HG03565 (cell line): Measurements from ENCODE around the gene CD300E.
"Not testable (repeated sequence)": the region's sequence is repeated elsewhere in the genome, so short reads cannot be mapped to it uniquely, and the experiment has no call there.

ENCODE experiments used
- ATAC-seq: cut with Tn5 transposase; IDR thresholded peaks from one replicate; pipeline ENCODE4 v1.9.1; 2021; ENCODE audit warnings: mild to moderate bottlenecking, moderate library complexity; ENCODE audit not compliant: unreplicated experiment

The CD300E gene

DNA sequence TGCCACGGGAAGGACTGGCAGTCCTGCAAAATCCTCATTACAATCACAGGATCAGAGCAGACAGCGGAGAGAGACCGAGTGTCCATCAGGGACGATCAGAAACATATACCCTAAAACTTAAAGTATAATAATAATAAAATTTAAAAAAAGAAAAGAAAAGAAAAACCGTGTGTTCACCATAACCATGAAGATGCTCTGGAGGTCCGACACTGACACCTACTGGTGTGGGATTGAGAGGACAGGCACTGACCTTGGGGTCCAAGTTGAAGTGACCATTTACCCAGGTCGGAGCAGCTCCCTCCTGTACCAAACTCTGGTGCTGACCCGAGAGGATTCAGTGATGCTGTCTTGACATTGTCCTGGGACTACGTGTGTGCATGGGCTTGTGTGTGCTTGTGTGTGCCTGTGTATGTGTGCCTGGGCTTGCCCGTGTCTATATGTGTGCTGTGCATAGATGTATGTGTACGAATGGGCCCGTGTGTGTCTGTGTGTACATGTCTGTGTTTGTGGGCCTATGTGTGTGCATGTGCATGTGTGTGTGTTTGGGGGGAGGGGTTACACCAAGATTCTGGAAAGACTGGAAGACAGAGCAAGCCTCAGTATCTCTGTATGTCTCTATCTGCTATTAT lies 21.5 kb downstream of the CD300E start:
- no peak for ATAC-seq

DNA sequence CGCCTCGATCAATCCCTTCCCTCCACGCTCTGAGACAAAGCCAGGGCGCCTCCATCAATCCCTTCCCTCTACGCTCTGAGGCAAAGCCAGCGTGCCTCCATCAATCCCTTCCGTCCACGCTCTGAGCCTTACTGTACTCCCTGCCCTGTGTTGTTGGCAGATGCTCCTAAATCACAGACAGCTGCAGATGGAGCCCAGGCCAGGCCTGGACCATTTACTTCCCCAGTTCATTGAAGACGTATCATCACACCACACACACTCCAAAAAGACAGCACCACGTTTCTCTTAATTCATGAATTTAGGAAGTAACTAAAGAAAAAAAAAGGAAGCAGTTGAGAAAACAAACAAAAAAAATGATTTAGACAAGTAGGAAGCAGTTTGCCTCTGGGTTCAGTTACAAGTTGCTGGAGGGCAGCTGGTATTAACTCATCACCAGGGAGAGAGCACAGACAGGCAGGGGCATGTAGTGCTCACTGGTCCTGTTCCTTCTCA lies 24.0 kb downstream of the CD300E start:
- no peak for ATAC-seq

DNA sequence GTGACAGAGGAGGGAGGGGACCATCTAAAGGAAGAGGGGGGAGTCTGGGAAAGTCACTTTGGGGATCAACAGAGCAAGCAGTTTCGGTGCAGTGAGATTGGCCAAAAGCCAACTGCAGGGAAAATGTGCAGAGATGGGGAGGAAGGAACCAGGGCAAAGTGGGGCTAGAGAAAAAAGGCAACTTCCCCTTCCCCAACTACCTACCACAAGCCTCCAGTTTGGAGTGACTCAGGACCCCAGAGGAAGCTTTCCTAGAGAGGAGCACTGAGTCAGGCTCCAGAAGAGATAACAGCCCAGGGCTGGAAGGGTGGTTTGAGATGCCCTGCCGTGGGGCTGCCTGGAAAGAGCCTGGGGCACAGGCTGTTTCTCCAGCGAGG lies 24.5 kb downstream of the CD300E start:
- no peak for ATAC-seq

DNA sequence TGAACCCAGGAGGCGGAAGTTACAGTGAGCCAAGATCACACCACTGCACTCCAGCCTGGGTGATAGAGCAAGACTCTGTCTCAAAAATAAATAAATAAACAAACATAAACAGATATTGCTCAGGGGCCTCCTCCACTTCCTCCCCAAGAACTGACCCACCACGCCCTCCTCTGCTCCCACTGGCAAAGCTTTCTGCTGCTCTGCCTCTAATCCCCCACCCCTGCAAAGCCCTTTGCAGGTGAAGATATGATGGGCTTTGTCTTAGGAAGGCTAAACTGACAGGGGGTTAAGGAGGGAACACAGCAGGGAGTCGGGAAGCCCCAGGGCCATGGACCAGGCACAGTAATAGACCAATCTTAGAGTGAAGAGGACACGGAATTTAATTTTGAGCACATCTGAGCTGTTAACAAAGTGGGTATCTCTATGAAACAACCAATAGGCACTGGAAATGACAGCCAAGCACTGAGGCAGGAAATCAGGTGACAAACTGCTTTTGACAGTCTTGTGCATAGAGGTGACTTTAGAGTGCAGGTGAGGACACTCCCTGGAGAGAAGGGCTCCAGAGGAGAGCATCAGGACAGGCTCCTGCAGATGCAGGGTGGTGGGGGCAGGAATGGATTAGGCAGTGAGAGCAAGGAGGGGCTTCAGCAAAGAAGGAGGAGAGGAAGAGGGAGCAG lies 25.1 kb downstream of the CD300E start:
- no peak for ATAC-seq

DNA sequence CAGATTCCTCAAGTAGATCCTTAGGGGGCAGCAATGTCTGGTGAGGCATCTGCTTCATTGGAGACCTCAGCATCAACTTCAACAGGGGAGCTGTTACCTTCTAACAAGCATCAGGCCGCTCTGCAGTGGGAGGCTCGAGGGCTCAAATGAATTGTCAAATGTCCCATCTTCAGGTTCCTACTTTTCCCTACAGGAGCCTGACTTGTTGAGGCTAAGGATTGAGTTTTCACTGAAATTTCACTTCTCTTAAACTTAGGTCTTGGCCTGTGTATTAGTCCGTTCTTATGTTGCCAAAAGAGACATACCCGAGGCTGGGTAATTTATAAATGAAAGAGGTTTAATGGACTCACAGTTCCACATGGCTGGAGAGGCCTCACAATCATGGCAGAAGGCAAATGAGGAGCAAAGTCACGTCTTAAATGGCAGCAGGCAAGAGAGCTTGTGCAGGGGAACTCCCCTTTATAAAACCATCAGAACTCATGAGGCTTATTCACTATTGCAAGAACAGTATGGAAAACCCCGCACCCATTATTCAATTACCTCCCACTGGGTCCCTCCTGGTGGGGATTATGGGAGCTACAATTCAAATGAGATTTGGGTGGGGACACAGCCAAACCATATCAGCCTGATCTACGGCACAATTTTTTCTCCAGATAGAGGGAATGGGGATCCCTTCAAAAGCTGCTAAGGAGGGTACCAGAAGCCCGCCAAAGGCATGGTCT lies 26.3 kb downstream of the CD300E start:
- no peak for ATAC-seq

DNA sequence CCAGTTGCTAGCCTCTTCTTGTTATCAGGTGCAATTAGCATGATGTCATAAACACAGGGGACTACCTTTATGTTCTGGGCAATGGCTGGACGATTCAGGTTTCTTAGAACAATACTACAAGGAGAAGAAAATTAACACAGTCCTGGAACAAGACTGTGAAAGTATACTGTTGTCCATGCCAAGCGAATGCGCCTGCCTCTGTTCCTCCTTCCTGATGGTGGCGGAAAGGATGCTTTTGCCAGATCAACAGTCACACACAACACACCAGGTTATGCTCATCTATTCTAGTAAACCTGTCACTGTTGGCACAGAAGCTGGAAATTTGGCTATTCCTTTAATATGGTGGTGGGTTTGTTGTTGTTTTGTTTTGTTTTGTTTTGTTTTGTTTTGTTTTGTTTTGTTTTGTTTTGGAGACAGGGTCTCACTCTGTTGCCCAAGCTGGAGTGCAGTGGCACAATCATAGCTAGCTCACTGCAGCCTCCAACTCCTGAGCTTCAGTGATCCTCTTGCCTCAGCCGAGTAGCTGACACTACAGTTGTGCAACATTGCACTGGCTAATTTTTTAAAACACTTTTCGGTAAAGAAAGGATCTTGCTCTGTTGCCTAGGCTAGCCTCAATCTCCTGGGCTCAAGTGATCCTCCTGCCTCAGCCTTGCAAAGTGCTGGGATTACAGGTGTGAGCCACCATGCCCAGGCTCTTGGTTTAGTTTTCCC lies 28.3 kb downstream of the CD300E start:
- no peak for ATAC-seq

DNA sequence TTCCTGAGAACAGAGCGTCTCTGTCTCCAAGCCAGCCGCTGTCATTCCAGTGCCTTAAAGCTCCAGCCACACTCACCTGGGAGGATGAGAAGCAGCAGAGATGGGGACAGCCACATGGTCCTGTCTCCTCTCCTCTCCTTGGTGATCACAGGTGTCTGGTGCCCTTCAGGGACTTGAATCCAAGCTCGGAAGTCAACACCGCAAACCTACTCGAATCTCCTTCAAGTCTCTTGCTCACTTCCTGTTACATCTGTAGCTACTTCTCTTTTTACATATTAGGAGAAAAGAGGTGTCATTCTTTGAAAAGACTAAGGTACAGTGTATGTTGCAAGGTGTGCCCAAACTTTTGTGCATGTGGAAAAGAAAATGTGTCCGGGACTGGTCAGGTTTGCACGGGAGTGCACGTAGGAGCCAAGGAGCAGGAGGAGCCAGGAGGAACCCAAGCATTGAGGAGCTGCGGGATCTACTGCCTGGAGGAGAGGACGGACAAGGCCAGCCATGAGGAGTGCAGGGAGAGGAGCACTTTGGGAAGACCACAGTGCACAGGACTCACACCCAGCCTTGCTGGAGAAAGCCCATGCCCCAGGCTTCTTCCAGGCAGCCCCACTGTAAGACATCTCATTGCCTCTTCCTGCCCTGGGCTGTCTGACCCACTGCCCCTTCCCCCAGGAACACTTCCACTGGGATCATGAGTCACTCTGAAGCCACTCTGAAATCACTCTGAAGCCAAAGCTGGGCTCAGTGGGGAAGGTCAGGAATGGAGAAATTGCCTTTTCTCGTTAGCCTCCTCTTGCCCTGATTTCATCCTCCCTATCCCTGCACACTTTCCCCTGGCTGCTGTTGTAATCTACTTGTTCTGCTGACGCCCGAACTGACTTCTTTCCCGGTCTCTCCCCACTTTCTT lies 31.2 kb downstream of the CD300E start, which contains the start of gene CD300LD:
Gene CD300LD (minus strand): TSS at position 197 of the 904 bp plus-strand sequence. CDS start 81 bp downstream, at position 116.
- ATAC-seq, result no peak

DNA sequence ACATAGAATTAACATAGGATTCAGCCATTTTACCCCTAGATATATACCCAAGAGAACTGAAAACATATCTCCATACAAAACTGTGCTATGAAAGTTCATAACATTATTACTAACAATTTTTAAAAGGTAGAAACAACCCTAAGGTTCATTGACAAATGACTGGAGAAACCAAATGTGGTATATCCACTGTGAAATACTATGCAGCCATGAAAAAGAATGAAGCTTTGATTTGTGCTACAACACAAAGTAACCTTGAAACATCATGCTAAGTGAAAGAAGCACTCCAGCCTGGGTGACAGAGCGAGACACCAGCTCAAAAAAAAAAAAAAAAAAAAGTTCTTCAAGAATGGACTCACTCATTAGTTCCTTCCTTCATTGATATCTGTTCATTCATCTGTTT lies 32.0 kb downstream of the CD300E start:
- no peak for ATAC-seq

DNA sequence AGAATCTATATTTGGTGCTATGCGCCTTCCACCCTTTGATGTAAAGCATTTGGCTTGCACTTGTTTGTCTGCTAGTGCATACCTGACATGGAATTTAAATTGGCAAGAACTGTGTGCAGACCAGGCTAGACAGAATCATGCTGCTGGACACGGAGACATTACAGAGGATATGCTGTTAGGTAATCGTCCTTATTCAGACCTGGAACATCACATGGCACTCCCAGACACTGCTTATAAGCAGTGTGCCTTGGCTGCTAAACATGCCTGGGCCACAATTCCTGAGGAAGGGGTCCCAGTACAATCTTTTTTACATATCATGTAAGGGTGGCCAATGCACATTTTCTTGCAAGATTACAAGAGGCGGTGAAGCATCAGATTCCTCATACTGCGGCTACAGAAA lies 37.8 kb downstream of the CD300E start:
- no peak for ATAC-seq

DNA sequence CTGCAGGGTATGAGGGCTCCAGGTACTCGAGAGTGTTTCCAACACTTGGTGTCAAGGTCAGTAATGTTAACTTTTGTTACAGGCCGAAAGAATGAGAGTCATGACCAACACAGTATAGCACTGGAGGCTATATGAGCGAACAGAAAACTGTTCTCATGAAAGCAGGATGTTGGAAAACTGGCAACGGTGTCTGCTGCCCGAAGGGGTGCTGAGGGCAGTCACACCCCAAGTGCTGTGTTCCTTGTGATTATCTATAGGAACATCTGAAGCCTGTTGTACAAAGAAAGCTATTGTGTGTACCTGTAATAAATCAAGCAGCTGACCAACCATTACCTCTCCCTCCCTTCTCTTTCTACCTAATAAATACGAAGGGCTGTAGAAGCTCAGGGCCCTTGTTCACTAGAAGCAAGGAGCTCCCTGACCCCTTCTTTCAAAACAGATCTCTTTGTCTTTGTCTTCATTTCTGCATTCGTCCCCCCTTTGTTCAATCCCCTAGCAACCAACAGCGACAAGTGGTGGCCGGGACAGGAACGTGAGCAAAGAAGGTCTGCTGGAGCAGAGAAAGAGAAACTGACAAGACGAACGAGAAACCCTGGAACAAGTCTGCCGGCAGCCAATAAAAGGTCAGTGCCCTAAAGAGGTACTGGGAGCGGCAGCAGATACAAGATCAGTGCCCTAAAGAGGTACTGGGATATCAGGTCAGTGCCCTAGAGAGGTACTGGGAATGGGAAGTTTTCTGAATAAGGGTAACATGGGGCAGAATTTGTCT lies 39.1 kb downstream of the CD300E start:
- ATAC-seq, result no peak

DNA sequence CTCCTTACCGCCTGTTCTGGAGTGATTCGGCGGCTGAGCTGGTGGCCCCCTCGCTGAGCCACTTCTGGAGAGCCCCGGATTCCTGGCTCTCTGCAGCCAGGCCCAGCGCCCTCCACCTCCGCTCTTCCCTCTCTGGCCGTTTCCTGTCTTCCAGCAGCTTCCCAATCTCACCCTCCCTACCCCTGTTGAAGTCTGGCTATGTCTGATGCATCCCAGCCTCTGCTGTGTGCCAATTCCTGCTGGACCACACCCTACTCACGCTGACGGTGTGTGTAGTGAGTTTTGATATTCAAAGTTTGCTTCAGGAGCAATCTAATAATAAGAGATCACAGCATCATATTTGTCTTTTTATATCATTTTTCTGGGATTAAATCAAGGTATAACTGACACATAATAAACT lies 40.9 kb downstream of the CD300E start:
- ATAC-seq, result no peak

DNA sequence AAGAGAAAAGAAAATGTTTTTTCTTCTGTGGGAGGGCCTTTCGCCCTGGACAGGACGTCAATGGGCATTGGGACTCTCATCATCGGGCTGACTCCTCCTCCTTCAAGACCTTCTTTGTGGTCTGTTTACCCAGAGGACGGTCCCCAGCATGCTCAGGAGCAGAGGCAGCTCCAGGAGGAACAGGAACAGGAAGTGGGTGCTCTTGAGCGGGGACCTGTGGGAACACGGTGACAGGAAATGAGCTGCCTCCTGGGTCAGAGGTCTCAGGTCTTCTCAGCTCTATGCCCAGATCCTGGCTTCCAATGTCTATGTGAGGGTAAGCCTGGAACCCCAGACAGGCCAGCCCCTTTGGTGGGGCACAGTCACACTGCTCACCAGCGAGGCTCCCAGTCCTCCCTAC lies 43.6 kb downstream of the CD300E start:
- ATAC-seq, result no peak

DNA sequence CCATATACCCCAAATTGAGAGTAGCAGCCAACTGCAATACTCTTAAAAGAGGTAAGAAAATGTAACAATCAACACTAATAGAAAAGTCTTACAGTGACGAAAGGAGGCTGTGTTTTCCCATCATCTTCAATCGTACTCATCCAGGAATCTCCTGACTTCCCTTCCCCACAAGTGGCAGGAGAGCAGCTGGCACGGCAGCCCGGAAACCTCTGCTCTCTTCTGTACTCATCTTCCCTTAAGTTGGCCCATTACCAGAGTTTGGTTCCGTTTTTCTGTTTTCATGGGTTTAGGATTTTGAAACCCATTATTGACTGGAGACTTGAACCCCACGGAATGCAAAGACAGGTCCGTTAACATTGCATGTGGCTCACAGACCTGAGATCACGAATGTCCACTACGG lies 44.6 kb downstream of the CD300E start:
- ATAC-seq, result no peak

DNA sequence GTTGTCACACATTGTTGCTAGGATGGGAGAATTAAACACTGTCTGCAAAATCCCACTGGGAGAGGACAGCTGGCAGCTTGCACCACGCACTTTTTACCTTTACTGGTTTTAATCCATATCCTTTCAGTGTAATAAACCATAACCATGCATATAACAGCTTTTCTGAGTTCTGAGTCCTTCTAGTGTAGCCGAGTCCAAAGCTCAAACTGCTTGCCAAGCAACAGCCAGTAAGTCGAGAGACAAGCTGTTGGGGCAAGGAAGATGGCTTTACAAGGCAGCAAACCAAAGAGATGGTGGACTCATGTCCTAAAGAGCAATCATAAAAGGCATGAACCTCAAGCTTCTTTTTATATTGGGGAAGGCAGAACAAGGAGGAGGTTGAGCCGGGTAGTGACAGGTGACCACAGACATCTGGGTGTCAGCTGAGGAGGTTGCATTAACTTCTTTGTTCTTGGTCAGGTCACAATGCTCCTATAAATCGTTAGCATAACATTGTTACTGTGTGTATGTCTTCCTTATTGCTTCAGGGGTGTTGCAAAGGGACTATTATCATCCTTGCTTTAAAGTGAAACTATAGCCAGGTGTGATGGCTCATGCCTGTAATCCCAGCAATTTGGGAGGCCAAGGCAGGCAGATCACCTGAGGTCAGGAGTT lies 48.9 kb downstream of the CD300E start:
- no peak for ATAC-seq

DNA sequence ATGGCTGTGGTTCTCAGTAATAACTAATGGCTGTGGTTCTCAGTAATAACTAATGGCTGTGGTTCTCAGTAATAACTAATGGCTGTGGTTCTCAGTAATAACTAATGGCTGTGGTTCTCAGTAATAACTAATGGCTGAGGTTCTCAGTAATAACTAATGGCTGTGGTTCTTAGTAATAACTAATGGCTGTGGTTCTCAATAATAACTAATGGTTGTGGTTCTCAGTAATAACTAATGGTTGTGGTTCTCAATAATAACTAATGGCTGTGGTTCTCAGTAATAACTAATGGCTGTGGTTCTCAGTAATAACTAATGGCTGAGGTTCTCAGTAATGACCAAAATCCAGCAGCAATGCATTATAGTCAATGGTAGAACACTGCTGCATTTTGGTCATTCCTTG lies 49.9 kb downstream of the CD300E start:
- ATAC-seq, result not testable (repeated sequence)

DNA sequence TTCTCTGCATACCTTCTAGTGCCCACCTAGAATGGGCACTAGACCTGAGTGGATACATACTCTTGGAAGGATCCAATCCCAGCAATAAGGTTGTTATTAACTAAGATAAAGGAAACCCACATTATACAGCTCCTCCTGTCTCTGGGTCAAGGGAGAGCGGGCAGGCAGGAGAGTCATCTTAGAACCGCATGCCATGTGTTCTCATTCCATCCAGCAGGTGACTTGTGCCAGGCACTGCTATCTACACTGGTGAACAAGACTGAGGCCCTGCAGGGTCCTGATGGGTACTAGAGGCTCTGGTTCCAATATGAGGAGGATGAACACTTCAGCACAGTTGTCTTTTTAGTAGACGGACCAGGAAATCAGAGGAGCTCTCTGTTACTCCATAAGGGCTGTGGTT lies 50.4 kb downstream of the CD300E start:
- ATAC-seq, result no peak

DNA sequence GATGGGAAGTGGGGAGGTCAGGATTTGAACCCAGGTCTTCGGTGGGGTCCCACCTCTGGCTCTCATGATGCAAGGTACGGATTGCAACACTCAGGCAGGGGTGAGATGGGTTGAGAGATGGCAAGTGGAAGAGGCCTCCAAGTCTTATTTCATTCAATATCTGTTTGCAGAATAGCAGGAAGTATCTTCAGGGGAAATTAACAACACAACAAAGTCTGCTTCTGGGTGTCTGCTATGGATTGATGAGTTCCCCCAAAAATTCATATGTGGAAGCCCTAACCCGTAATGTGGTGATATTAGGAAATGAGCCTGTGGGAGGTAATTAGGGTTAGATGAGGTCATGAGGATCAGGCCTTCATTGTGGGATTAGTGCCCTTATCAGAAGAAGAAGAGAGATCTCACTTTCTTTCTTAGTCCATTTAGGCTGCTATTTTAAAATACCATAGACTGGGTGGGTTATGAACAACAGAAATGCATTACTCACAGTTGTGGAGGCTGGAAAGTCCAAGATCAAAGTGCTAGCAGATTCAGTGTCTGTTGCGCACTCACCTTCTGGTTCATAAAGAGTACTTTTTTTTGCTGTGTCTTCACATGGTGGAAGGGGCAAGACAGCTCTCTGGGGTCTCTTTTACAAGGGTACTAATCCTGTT lies 51.8 kb downstream of the CD300E start:
- ATAC-seq, result no peak
